K562 (cell line): ENCODE results near the gene VSTM1. TPM values are rescaled to one million over a fixed set of nuclear protein-coding genes. Genes with fewer than 3 reads are reported as not detected.

ENCODE experiments used
- ATAC-seq: fragments of 200-7000 bp; cut with Tn5 transposase; 3 replicates; pipeline ENCODE4 v1.9.1; 2020; ENCODE audit warnings: moderate library complexity
- BruUV-seq: library from RNA; stranded (reverse); fragments of 400-500 nt; replicated peaks from 2 replicates; lab custom pipeline; 2021; lab: Mats Ljungman, UMichigan
- CTCF ChIA-PET: fragments of 300-600 bp; formaldehyde crosslinking; extraction: SDS; loops from one replicate; lab custom pipeline; 2021; ENCODE audit warnings: low intra/inter-chr PET ratio; lab: Yijun Ruan, JAX
- POLR2A ChIA-PET: fragments of 300-600, 350-650 bp; sonication (Branson Sonifier 250); formaldehyde crosslinking; extraction: SDS; loops from one replicate; lab custom pipeline; 2021; ENCODE audit warnings: antibody characterized with exemption, inconsistent platforms; lab: Yijun Ruan, JAX
- DNase-seq, 4 experiments: peaks; one replicate each; pipeline versions ENCODE4 v3.0.0 to v3.0.0-alpha.2; 2011 to 2018; ENCODE audit warnings: low spot score in 3 of 4, mixed read lengths in 3 of 4; ENCODE audit errors: extremely low read depth in 1 of 4
- FAIRE-seq: peaks from 2 replicates; lab custom pipeline; 2011; peaks lifted over from hg19 to GRCh38; lab: Jason Lieb, UNC
- H2AFZ ChIP-seq: 2 replicates; pipeline ENCODE4 v1.6.0; 2011; ENCODE audit warnings: low read depth, low read length, control low read depth, inconsistent platforms
- H3K27ac ChIP-seq: fragments of 200-600 bp; 3 replicates; pipeline ENCODE4 v1.8.0; 2011; ENCODE audit warnings: low read depth, mild to moderate bottlenecking, control low read depth, inconsistent platforms, low read length, moderate library complexity, mixed read lengths; ENCODE audit errors: extremely low read depth
- H3K27me3 ChIP-seq, 2 experiments: fragments of 300-600 bp in 1 of 2; 2 replicates in 1 of 2; 3 replicates in 1 of 2; pipeline versions ENCODE4 v1.6.0 to v1.8.0; 2011; ENCODE audit warnings: inconsistent platforms in 2 of 2, low read length in 2 of 2, mild to moderate bottlenecking in 1 of 2, mixed read lengths in 1 of 2, moderate library complexity in 1 of 2; ENCODE audit not compliant: control insufficient read depth in 2 of 2, insufficient read depth in 2 of 2
- H3K36me3 ChIP-seq: fragments of 300-600 bp; 3 replicates; pipeline ENCODE4 v1.8.0; 2011; ENCODE audit warnings: mild to moderate bottlenecking, low read length, inconsistent platforms; ENCODE audit not compliant: control insufficient read depth, insufficient read depth
- H3K4me1 ChIP-seq, 2 experiments: fragments of 200-600 bp in 1 of 2; replicated peaks in 1 of 2; 2 replicates in 1 of 2; 3 replicates in 1 of 2; pipeline versions ENCODE4 v1.5.1 to v1.8.0; 2011; ENCODE audit warnings: inconsistent platforms in 2 of 2, low read length in 2 of 2, mild to moderate bottlenecking in 1 of 2, mixed read lengths in 1 of 2, moderate library complexity in 1 of 2; ENCODE audit not compliant: control insufficient read depth in 2 of 2, insufficient read depth in 2 of 2
- H3K4me2 ChIP-seq: 2 replicates; pipeline ENCODE4 v1.6.1; 2011; ENCODE audit warnings: low read length, control low read depth, inconsistent platforms, mixed read lengths; ENCODE audit not compliant: insufficient read depth
- H3K4me3 ChIP-seq: fragments of 200-600 bp; sonication (generic), shearing (Covaris generic); 2 replicates; pipeline ENCODE4 v1.5.1; 2016; ENCODE audit warnings: control low read depth, inconsistent platforms
- H3K79me2 ChIP-seq: fragments of 200-600 bp; 3 replicates; pipeline ENCODE4 v1.8.0; 2011; ENCODE audit warnings: low read length, inconsistent platforms; ENCODE audit not compliant: control insufficient read depth, insufficient read depth
- H3K9ac ChIP-seq, 2 experiments: 2 replicates each; pipeline versions ENCODE4 v1.6.0 to v1.6.1; 2011; ENCODE audit warnings: low read depth in 2 of 2, low read length in 2 of 2, control low read depth in 1 of 2, inconsistent platforms in 1 of 2, mild to moderate bottlenecking in 1 of 2, mixed read lengths in 1 of 2; ENCODE audit not compliant: insufficient read depth in 1 of 2
- H3K9me1 ChIP-seq: one replicate; pipeline ENCODE4 v1.6.0; 2011; ENCODE audit warnings: inconsistent platforms, mild to moderate bottlenecking, low read length, moderate library complexity; ENCODE audit not compliant: control insufficient read depth, insufficient read depth
- H3K9me3 ChIP-seq: replicated peaks from 2 replicates; pipeline ENCODE4 v1.5.1; 2011; ENCODE audit warnings: low read depth, low read length, inconsistent platforms; ENCODE audit not compliant: control insufficient read depth, insufficient read depth
- H4K20me1 ChIP-seq: replicated peaks from 2 replicates; pipeline ENCODE4 v1.6.1; 2011; ENCODE audit warnings: low read length, inconsistent platforms, mixed read lengths; ENCODE audit not compliant: control insufficient read depth, insufficient read depth
- CTBP1 ChIP-seq: fragments of 450-650 bp; IDR thresholded peaks from 2 replicates; pipeline ENCODE4 v1.6.1; 2016; ENCODE audit warnings: borderline replicate concordance
- GABPA ChIP-seq: fragments of 200-800 bp; sonication (Bioruptor generic); conservative IDR thresholded peaks from 2 replicates; pipeline ENCODE4 v1.6.1; 2016; ENCODE audit warnings: low read depth, missing genetic modification characterization, missing compliant biosample characterization
- MCM3 ChIP-seq: fragments of 450-650 bp; IDR thresholded peaks from 2 replicates; pipeline ENCODE4 v1.6.1; 2016
- NFYB ChIP-seq: IDR thresholded peaks from 2 replicates; pipeline ENCODE4 v1.6.1; 2011; ENCODE audit warnings: mild to moderate bottlenecking, moderate library complexity; ENCODE audit not compliant: insufficient read length; ENCODE audit errors: extremely low read depth
- RBM25 ChIP-seq: fragments of 200-400 bp; formaldehyde crosslinking; IDR thresholded peaks from 2 replicates; pipeline ENCODE4 v1.6.1; 2018; ENCODE audit warnings: low read length, low read depth, moderate library complexity; ENCODE audit not compliant: severe bottlenecking
- SETDB1 ChIP-seq: IDR thresholded peaks from one replicate; pipeline ENCODE4 v1.6.1; 2012; ENCODE audit warnings: low read length, control low read depth, inconsistent platforms
- SLC30A9 ChIP-seq: fragments of 250-450 bp; sonication (Bioruptor Pico); IDR thresholded peaks from 2 replicates; pipeline ENCODE4 v1.8.0; 2022; ENCODE audit warnings: mild to moderate bottlenecking, moderate library complexity
- SNRNP70 ChIP-seq: fragments of 200-400 bp; formaldehyde crosslinking; optimal IDR thresholded peaks from 2 replicates; pipeline ENCODE3; 2017; ENCODE audit warnings: low read depth, low read length
- ZNF146 ChIP-seq: IDR thresholded peaks from one replicate; pipeline ENCODE4 v1.6.1; 2018; ENCODE audit warnings: missing compliant biosample characterization; ENCODE audit not compliant: unreplicated experiment
- WGBS: fragments of 100-300 bp; shearing (Covaris generic); methylation state at CpG from one replicate; pipeline ENCODE4 v1.1.6; 2016; ENCODE audit warnings: low coverage, mixed read lengths; ENCODE audit not compliant: insufficient coverage; ENCODE audit errors: missing lambda C conversion rate; 5-methylcytosine and 5-hydroxymethylcytosine counted together
- in situ Hi-C: fragments of 300-500 bp; cut with MboI; formaldehyde crosslinking; loops from 4 replicates; pipeline ENCODE4 v1.15.0; 2018; ENCODE audit warnings: inconsistent platforms, mixed read lengths
- intact Hi-C: fragments of 100-400 bp; cut with micrococcal nuclease; formaldehyde crosslinking; loops from 2 replicates; pipeline ENCODE4 v1.14.2; 2022
- polyA plus RNA-seq, 8 experiments: library from polyadenylated mRNA; depleted of rRNA in 4 of 8; stranded (reverse) in 5 of 8; unstranded in 3 of 8; fragments of >200 nt; fragmentation: Nextera tagmentation in 2 of 8; fragmentation: Illumina TruSeq in 1 of 8; extraction: Ambion mirVana in 2 of 8; extraction: Trizol in 1 of 8; gene quantifications; 2 replicates each; pipeline versions ENCODE4 v1.2.1 to v1.2.3, GENCODE V29; 2011 to 2014; ENCODE audit warnings: inconsistent platforms in 1 of 8, missing spikeins in 1 of 8
- total RNA-seq, 7 experiments: library from RNA; depleted of rRNA in 6 of 7; stranded (reverse); fragments of >200 nt in 6 of 7; fragmentation: Illumina TruSeq in 2 of 7; extraction: Trizol in 2 of 7; gene quantifications; 2 replicates each; pipeline versions ENCODE4 v1.2.1 to v1.2.3, GENCODE V29; 2011 to 2021; ENCODE audit warnings: low replicate concordance in 1 of 7
- TF ChIP-seq, protein P1 (sequence below): fragments of 250-450 bp; sonication (Bioruptor Pico); IDR thresholded peaks from 2 replicates; pipeline ENCODE4 v1.8.0; 2021; ENCODE audit warnings: moderate library complexity, mild to moderate bottlenecking, inconsistent platforms
- TF ChIP-seq, protein P2 (sequence below): fragments of 250-450 bp; sonication (Bioruptor Pico); IDR thresholded peaks from 2 replicates; pipeline ENCODE4 v1.8.0; 2021; ENCODE audit warnings: moderate library complexity, mild to moderate bottlenecking, inconsistent platforms

The VSTM1 gene
- total and polyA plus RNA-seq, 9 of the 15 experiments (the other 6 are each of a cell fraction or from before 2014, with no cell fraction given): not detected

DNA sequence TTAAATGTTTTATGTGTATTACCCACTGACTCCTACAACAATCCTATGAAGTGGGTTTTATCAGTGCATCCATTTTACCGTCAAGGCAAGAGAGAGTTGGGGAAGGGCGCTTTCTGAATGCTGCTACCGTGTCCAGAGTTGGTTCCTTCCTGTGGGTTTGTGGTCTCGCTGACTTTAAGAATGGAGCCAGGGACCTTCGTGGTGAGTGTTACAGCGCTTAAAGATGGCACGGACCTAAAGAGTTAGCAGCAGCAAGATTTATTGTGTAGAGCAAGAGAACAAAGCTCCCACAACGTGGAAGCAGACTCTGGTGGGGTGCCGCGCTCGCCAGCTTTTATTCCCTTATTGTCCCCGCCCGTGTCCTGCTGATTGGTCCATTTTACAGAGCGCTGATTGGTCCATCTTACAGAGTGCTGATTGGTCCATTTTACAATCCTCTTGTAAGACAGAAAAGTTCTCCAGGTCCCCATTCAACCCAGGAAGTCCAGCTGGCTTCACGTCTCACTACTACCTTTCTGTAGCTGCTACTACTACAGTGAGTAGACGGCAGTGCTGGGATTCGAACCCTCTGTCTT lies 30.8 kb upstream of the VSTM1 start:
- DNase-seq: no peak
- Histone ChIP-seq H3K9me1 (no peaks in the 10 kb centered on the region), H3K36me3 (no peaks in the 10 kb centered on the region), H3K27ac (no peak overlapping the region), H2AFZ (no peak overlapping the region), H3K4me3 (no peak overlapping the region), H3K9me3 (peaks cover 3% of the 10 kb centered on the region; the same call in 1 of the 2 replicates), H3K4me1 (peaks cover 0 to 21% of the 10 kb centered on the region in 2 experiments; a peak in 3 of 5 replicates), H3K4me2 (no peak overlapping the region), H3K9ac (no peak overlapping the region), H3K79me2 (no peaks in the 10 kb centered on the region), H4K20me1 (no peaks in the 10 kb centered on the region), H3K27me3 (peaks cover 0 to 11% of the 10 kb centered on the region in 2 experiments; a peak in 3 of 5 replicates)
- in situ Hi-C loops (no loop called here), intact Hi-C loops (no loop called here)
- TF ChIP-seq ZNF146 (no peak), SLC30A9 (CRISPR knock-in tag) (no peak), RBM25 (peak; percentile 19), GABPA (tag) (no peak), CTBP1 (no peak), SNRNP70 (no peak), SETDB1 (no peak), MCM3 (no peak), NFYB (peak; percentile 90)
- TF ChIP-seq, protein P1, sequence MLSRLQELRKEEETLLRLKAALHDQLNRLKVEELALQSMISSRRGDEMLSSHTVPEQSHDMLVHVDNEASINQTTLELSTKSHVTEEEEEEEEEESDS: no peak
- TF ChIP-seq, protein P2, sequence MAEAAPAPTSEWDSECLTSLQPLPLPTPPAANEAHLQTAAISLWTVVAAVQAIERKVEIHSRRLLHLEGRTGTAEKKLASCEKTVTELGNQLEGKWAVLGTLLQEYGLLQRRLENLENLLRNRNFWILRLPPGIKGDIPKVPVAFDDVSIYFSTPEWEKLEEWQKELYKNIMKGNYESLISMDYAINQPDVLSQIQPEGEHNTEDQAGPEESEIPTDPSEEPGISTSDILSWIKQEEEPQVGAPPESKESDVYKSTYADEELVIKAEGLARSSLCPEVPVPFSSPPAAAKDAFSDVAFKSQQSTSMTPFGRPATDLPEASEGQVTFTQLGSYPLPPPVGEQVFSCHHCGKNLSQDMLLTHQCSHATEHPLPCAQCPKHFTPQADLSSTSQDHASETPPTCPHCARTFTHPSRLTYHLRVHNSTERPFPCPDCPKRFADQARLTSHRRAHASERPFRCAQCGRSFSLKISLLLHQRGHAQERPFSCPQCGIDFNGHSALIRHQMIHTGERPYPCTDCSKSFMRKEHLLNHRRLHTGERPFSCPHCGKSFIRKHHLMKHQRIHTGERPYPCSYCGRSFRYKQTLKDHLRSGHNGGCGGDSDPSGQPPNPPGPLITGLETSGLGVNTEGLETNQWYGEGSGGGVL (CRISPR knock-in tag): no peak
- FAIRE-seq: no peak
- no TSS peak for BruUV-seq
- ChIA-PET POLR2A (no interaction called here), CTCF (no interaction called here)
- WGBS: 46% methylated on average over 15 of the region's 17 CpGs
- no peak for ATAC-seq
